HG03045 (cell line): ENCODE results near the gene SIRT3.

Experiments
- ATAC-seq: cut with Tn5 transposase; IDR thresholded peaks from one replicate; pipeline ENCODE4 v1.9.1; 2021; ENCODE audit warnings: mild to moderate bottlenecking, moderate library complexity; ENCODE audit not compliant: unreplicated experiment

The SIRT3 gene

DNA sequence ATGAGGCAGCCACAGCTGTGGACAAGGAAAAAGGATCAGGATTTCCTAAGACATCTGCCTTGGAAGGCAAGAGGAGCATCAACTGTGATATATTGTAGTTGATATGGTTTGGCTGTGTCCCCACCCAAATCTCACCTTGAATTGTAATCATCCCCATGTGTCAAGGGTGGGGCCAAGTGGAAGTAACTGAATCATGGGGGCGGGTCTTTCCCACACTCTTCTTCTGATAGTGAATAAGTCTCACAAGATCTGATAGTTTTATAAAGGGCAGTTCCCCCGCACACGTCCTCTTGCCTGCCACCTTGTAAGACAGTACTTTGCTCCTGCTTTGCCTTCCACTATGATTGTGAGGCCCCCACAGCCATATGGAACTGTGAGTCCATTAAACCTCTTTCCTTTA is 18.4 kb downstream of the SIRT3 start:
- no peak for ATAC-seq

DNA sequence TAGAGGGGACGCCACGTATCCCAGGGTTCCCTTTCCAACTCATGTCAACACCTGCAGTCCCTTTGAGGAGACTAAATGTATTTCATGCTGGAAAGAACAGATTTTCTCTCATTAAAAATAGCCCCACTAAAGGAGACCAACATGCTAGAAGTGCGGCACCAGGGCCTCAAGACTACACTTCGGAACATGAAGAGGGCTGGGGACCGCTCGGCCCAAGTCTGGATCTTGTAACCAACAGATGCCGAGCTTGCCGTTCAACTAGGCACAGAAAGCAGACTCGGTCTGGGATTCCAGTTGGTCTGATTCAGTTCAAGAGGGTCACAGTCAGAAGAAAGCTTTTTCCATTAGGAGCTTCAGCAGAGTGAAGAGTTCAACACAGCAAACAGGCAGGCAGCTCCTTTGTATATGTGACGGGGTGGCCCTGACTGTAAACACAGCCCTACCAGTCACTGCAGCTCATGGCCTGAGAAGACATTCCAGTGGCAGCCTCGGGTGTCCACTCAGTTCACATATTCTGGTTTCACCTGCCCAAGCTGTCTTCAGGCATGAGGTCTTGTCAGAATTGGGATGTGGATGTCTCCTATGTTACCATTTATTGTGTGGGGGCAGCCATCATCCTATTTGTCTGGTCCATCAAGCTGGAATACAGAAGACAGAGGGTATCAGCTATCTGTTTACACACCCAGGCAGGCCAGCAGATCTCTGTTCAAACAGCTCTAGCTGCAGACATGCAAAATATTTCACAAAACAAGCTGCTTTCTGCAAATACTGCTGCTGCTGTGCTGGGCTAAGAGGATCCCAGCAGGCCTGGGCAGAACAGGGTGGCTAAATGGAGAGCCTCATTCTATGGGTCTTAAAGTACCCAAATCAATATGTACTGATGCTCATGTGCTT is 19.8 kb downstream of the SIRT3 start:
- no peak for ATAC-seq

GRCh38 chr11:215581-216037 is 20.5 kb downstream of the SIRT3 start:
- no peak for ATAC-seq

GRCh38 chr11:214083-214482 is 22.1 kb downstream of the SIRT3 start:
- ATAC-seq, result no peak

DNA sequence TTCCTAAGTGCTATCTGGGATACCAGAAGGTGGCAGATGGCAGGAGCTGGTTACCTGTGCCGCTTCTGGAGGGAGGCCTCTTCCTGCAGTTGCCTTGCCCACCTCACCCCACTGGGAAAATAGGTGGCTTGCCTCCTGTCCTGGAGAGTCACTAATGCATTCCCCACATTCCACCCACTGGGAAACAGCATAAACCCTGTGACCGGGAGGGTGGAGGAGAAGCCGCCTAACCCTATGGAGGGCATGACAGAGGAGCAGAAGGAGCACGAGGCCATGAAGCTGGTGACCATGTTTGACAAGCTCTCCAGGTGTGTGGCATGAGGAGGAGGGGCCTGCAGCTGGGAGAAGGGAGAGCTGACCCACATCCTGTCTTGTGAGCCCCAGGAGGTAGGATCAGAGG is 23.0 kb downstream of the SIRT3 start:
- no peak for ATAC-seq

DNA sequence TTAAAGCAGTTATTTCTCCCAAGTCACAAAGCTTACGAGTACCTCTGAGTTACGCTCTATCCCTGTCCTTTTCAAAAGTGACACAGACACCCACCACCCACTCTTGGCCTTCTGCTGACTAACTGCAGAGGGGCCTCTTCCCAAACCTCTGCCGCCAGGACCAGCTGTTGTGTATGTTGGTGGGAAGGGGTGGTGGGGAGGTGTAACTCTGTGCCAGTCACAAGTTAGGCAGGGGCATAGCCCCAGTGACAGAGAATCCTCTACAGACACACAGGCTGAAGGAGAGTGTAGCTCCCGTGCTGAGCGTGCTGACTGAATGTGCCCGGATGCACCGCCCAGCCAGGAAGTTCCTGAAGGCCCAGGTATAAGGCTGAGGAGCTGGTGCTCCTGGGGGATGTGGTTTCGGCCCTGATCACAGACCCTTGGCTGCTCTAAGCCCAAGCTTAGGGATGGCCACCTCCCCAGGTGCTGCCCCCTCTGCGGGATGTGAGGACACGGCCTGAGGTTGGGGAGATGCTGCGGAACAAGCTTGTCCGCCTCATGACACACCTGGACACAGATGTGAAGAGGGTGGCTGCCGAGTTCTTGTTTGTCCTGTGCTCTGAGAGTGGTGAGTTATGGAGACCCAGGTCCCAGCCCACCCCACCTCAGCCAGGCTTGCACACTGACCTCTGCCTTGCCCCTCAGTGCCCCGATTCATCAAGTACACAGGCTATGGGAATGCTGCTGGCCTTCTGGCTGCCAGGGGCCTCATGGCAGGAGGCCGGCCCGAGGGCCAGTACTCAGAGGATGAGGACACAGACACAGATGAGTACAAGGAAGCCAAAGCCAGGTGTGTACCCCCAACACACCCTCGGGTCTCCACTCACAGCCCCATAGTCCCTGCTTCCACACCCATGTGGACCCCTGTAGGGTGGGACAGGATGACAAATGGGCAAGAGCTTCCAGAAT is 23.7 kb downstream of the SIRT3 start:
- ATAC-seq, result no peak

DNA sequence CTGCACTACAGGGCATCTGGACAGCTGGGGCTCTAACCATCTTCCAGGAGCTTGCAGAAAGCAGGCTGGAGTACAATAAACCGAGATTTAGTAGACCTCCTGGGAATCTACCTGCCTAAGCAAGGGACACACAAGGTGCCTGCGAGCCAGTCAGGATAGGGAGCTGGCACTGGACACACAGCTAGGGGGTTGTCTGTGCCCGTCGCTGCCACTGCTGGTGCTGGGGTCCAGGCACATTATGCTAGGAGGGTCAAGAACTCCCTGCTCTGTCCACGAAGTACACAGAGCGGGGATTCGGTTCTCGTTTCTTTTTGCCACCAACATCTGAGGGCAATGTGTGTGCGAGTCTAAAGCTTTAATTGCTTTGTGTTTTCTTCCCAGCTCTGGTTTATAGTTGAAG is 24.4 kb downstream of the SIRT3 start:
- no peak for ATAC-seq

DNA sequence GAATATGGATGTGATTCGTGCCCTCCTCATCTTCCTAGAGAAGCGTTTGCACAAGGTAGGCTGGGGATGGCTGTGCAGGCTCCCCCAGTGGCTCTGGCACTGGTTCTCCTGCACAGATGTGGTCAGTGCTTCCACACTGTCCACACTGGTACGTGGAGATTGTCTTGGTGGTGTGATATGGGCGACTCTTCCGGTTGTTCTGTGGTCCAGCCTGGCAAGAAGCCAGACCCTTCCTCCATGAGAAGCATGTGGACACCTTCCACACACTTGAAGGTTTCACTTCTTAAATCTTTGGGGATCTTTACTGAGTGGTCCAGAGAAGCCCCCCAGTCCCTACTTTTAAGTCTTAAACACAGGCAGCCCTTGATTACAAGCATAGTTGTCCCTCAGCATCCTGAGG is 24.8 kb downstream of the SIRT3 start:
- ATAC-seq, result no peak

GRCh38 chr11:210803-211180 is 25.4 kb downstream of the SIRT3 start:
- ATAC-seq, result no peak

DNA sequence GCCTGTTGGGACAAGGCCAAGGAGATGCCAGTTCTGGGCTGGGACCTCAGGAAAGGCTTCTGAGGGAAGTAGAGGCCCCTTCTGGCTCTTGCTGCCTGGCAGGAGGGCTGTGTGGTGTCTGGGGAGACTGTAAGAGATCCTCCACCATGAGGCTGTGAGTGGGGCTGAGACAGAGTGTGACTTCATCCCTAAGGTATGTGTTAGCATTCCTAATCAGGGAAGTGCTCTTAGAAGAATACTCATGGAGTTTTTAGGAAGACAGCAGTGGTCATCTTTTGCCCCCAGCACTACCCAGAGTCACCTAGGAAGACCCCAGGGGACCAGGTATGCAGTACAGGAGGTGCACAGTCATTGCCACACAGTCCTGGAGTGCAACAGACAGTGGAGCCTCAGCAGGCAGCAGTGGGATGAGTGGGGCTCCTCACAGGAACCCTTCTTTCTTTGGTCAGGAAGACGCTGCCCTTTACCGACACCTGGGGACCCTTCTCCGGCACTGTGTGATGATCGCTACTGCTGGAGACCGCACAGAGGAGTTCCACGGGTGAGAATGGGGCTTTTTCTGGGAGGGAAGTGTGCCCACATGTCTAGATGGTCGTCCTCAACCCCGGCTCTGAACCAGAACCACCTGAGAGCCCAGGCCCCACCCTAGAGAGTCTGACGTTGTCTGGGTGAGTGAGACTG is 25.9 kb downstream of the SIRT3 start:
- no peak for ATAC-seq

GRCh38 chr11:209275-210121 is 26.6 kb downstream of the SIRT3 start:
- no peak for ATAC-seq

- no peak for ATAC-seq
These were observed 27.3 kb downstream of the SIRT3 start for GRCh38 chr11:208917-209260.

GRCh38 chr11:208181-208916 is 27.8 kb downstream of the SIRT3 start:
- ATAC-seq, result peak; percentile 30

DNA sequence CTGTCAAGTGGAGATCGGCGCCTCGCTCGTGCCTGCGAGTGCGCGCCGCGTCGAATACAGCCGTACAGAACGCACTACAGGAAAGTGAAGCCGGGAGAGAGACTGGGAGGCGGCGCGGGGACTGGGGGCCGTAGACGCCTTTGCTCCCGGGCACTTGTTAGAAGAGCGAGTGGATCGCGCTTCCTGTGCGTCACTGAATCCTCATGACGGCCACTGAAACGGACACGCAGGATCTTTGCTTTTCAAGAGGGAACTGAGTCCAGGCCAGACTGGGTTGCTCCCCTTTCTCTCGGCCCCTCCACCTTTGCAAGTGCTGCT is 28.3 kb downstream of the SIRT3 start:
- ATAC-seq, result peak; percentile 5

DNA sequence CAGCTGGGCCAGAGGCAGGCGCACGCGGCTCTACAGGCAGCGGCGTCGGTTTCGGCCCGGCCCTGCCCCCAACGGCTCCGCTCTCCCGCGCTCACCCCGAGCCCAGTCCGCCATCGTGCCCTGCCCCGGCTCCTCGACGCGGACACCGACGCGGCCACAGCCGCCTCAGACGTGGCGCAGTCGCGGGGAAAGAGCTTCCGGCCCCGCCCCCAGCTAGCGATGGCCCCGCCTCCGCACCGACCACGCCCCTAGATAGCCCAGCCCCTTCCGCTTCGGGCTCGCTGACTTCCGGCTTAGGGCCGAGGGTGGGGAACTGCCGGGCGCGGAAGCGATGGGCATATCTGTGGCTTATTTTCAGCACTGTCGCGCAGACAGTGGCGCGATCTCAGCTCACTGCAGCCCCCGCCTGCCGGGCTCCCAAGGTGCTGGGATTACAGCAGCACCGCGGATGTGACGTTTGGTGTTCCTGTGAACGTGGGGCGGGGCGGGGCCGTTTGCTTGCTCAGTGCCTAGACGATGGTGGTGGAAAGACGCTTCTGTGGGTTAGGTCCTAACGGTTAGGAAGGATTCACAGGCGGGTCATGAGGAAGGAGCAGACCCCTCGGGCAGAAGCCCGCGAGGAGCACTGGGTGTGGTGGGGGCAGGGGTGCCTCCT is 28.8 kb downstream of the SIRT3 start, which contains the start of the genes BET1L and RIC8A:
BET1L (minus strand) TSS at position 192 of the 655 bp plus-strand sequence; CDS start at position 114, 78 bp downstream.
RIC8A (plus strand) TSS at position 501 of the 655 bp plus-strand sequence. CDS start 1,147 bp downstream, outside the sequence.
- peak; percentile 74 for ATAC-seq

DNA sequence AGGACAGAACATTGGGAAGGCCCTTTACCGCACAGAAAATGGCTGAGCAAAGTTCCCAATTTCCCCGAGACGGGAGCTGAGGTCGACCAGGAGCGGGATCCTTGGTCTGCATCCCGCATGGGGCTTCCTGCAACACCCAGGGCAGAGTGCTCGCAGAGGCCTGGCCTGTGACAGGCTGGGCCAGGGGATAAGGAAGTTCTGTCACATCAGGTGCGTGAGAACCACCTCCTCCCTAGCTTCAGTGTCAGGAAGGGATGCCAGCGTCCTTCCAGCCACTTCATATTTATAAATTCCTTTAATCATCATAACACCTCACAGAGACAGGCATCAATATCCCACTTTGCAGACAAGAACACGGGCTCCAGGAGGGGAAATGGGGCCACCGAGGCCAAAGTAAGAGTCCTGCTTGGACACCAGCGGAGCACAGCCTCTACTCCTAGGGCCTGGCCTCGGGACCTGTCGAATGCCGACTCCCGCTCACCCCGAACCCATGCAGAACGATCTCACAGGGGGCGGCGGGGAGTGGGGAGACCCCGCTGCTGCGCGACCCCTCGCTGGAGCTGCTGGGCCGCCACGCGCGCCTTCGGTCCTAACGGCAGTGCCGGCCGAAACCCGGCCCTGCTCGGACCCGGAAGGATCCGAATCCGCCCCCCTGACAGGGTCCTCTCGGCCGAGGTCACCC is 29.5 kb downstream of the SIRT3 start:
- ATAC-seq, result peak; percentile 6

- no peak for ATAC-seq
These were observed 30.1 kb downstream of the SIRT3 start for GRCh38 chr11:206002-206384.

- no peak for ATAC-seq
These were observed 30.7 kb downstream of the SIRT3 start for GRCh38 chr11:205221-206001.
